Activated CD8-positive, alpha-beta T cell treated with anti-CD3 and anti-CD28 coated beads for 36 hours (primary cell): ENCODE data around the gene GATA6. TPM values are rescaled to one million over a fixed set of nuclear protein-coding genes. Genes with fewer than 3 reads are reported as not detected.

Source experiments
- ATAC-seq: fragments of 200-7000 bp; cut with Tn5 transposase; one replicate; pipeline ENCODE4 v1.10.0; 2021; ENCODE audit warnings: mild to moderate bottlenecking, moderate library complexity
- CTCF ChIA-PET: fragments of 350-600 bp; sonication (Branson Sonifier 250); formaldehyde crosslinking; loops from one replicate; lab custom pipeline; 2021; ENCODE audit warnings: antibody characterized with exemption; lab: Charles Lee
- POLR2A ChIA-PET: fragments of 350-600 bp; sonication (Branson Sonifier 250); formaldehyde crosslinking; loops from one replicate; lab custom pipeline; 2021; ENCODE audit warnings: antibody characterized with exemption; lab: Charles Lee
- DNase-seq: peaks from one replicate; pipeline ENCODE4 v3.0.0-alpha.2; 2020
- H3K27ac Mint-ChIP-seq: one replicate; pipeline ENCODE4 v1.8.0; 2021; ENCODE audit warnings: mild to moderate bottlenecking, mixed read lengths
- H3K27me3 Mint-ChIP-seq: one replicate; pipeline ENCODE4 v1.8.0; 2021; ENCODE audit warnings: mixed read lengths
- H3K36me3 Mint-ChIP-seq: one replicate; pipeline ENCODE4 v1.8.0; 2021; ENCODE audit warnings: low read depth, mixed read lengths
- H3K4me1 Mint-ChIP-seq: one replicate; pipeline ENCODE4 v1.8.0; 2021; ENCODE audit warnings: low read depth, mixed read lengths
- H3K4me3 Mint-ChIP-seq: one replicate; pipeline ENCODE4 v1.8.0; 2021; ENCODE audit warnings: mild to moderate bottlenecking, moderate library complexity, mixed read lengths
- H3K9me3 Mint-ChIP-seq: one replicate; pipeline ENCODE4 v1.8.0; 2021; ENCODE audit warnings: mixed read lengths
- CTCF ChIP-seq: fragments of 200-600 bp; IDR thresholded peaks from one replicate; pipeline ENCODE4 v1.8.0; 2022; ENCODE audit warnings: antibody characterized with exemption, mild to moderate bottlenecking
- intact Hi-C: fragments of 100-400 bp; cut with micrococcal nuclease; formaldehyde crosslinking; loops from one replicate; pipeline ENCODE4 v1.10.0; 2022
- total RNA-seq, 2 experiments: library from RNA; stranded (reverse); gene quantifications; one replicate each; pipeline ENCODE4 v1.2.3, GENCODE V29; 2021

Gene GATA6
- total RNA-seq, 2 experiments from 2014 or later: not detected

- Mint-ChIP-seq H3K27ac (no peak overlapping the region), H3K4me3 (no peak overlapping the region), H3K36me3 (no peaks in the 10 kb centered on the region), H3K4me1 (peaks cover 11% of the 10 kb centered on the region), H3K27me3 (no peaks in the 10 kb centered on the region), H3K9me3 (no peaks in the 10 kb centered on the region)
- peak; percentile 77 for ATAC-seq
- ChIA-PET POLR2A (no interaction called here), CTCF (no interaction called here)
- DNase-seq: peak; percentile 60
- intact Hi-C loops: no loop called here
- no peak for TF ChIP-seq CTCF
Observed at GRCh38 chr18:22223254-22223964, 54.0 kb downstream of the GATA6 start.

GRCh38 chr18:22223965-22224322 lies 54.6 kb downstream of the GATA6 start:
- no peaks in the 10 kb centered on the region for H3K9me3 Mint-ChIP-seq
- no peak for TF ChIP-seq CTCF
- H3K27me3 Mint-ChIP-seq: no peaks in the 10 kb centered on the region
- H3K36me3 Mint-ChIP-seq: no peaks in the 10 kb centered on the region
- POLR2A ChIA-PET: no interaction called here
- DNase-seq: no peak
- intact Hi-C loops: no loop called here
- H3K4me3 Mint-ChIP-seq: no peak overlapping the region
- CTCF ChIA-PET: no interaction called here
- no peak for ATAC-seq
- H3K4me1 Mint-ChIP-seq: peaks cover 11% of the 10 kb centered on the region
- no peak overlapping the region for H3K27ac Mint-ChIP-seq

- Mint-ChIP-seq H3K36me3 (no peaks in the 10 kb centered on the region), H3K9me3 (no peaks in the 10 kb centered on the region), H3K27me3 (peaks cover under 1% of the 10 kb centered on the region), H3K4me1 (peaks cover 11% of the 10 kb centered on the region), H3K4me3 (no peak overlapping the region), H3K27ac (no peak overlapping the region)
- ATAC-seq (no peak), DNase-seq (no peak)
- POLR2A ChIA-PET: no interaction called here
- no peak for TF ChIP-seq CTCF
- CTCF ChIA-PET: no interaction called here
- intact Hi-C loops: no loop called here
Observed at GRCh38 chr18:22224339-22224738, 55.0 kb downstream of the GATA6 start.

- no peak overlapping the region for H3K4me3 Mint-ChIP-seq
- intact Hi-C loops: no loop called here
Observed at GRCh38 chr18:22226801-22227200, 57.4 kb downstream of the GATA6 start.

More at GRCh38 chr18:22226801-22227200, 57.4 kb downstream of the GATA6 start:
- ATAC-seq (no peak), DNase-seq (no peak)
- H3K27me3 Mint-ChIP-seq: peaks cover 2% of the 10 kb centered on the region
- no peaks in the 10 kb centered on the region for H3K36me3 Mint-ChIP-seq
- CTCF ChIA-PET: no interaction called here
- H3K9me3 Mint-ChIP-seq: no peaks in the 10 kb centered on the region
- no peak for TF ChIP-seq CTCF
- H3K4me1 Mint-ChIP-seq: peaks cover 2% of the 10 kb centered on the region
- POLR2A ChIA-PET: no interaction called here
- no peak overlapping the region for H3K27ac Mint-ChIP-seq
